Fibroblast of lung (primary cell): ENCODE measurements around the gene NKX2-3.

ENCODE experiments used
- EZH2 ChIP-seq: IDR thresholded peaks from 2 replicates; pipeline ENCODE4 v1.5.1; 2012; ENCODE audit warnings: low read length, control low read depth, mild to moderate bottlenecking; ENCODE audit errors: missing control alignments
- TF ChIP-seq, protein P1 (sequence below), 2 donors: IDR thresholded peaks in 1 of 2; conservative IDR thresholded peaks in 1 of 2; 1 replicate in 1 of 2; 2 replicates in 1 of 2; pipeline ENCODE4 v1.5.1; 2011 to 2012; ENCODE audit warnings: low read length in 2 of 2, control low read depth in 1 of 2, inconsistent platforms in 1 of 2, low read depth in 1 of 2, mild to moderate bottlenecking in 1 of 2

DNA sequence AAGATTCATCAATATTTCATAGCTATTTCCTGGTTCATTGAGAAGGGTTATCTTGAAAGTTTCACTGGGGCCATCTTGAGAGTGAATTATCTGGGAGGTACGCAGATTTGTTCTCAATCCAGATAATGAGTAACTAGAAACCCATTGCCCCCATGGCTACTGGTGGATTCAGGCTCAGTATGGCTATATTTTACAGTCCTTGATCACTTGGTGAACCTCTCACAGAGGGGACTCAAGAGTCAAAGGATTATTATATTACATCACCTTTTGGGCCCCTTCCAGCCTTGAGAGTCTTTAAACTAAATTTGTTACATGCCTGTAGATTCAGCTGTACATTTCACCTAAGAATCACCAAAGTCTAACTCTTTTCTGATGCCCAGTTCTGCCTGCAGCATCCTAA is 11.6 kb downstream of the NKX2-3 start:
- TF ChIP-seq, protein P1, sequence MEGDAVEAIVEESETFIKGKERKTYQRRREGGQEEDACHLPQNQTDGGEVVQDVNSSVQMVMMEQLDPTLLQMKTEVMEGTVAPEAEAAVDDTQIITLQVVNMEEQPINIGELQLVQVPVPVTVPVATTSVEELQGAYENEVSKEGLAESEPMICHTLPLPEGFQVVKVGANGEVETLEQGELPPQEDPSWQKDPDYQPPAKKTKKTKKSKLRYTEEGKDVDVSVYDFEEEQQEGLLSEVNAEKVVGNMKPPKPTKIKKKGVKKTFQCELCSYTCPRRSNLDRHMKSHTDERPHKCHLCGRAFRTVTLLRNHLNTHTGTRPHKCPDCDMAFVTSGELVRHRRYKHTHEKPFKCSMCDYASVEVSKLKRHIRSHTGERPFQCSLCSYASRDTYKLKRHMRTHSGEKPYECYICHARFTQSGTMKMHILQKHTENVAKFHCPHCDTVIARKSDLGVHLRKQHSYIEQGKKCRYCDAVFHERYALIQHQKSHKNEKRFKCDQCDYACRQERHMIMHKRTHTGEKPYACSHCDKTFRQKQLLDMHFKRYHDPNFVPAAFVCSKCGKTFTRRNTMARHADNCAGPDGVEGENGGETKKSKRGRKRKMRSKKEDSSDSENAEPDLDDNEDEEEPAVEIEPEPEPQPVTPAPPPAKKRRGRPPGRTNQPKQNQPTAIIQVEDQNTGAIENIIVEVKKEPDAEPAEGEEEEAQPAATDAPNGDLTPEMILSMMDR (conservative IDR thresholded peaks at IDR 0.05 in 1 of 2, IDR thresholded peaks at IDR 0.05 in 1 of 2; ENCODE audit: low read depth in 1 of 2, low read length in 2 of 2) = no peak
- no peak for TF ChIP-seq EZH2
